ENCODE data around the gene PPP2R2C. TPM values are rescaled to one million over a fixed set of nuclear protein-coding genes. Genes with fewer than 3 reads are reported as not detected.

Gene PPP2R2C
- total and polyA plus RNA-seq, 10 donors, result 0.07 to 1.3 (median 0.23) TPM; not detected in 1

DNA sequence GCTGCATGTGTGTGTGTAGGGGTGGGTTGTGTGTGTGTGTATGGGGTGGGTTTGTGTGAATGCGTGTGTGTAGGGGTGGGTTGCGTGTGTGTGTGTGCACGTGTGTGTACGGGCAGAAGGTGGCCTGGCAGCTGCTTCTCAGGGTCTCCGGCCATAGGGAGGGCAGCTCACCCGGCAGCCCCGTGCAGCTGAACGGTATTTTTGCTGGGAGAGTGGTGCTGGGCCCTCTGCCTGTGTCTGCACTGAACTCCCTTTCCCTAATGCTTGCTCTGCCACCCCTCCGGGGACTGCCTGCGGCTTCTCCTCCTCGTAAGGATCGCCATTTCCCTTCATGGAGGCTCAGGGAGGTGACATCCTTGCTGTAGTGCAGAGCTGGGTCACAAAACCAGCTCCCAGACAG lies 172.5 kb downstream of the PPP2R2C start:
- H3K4me1 ChIP-seq, result no peaks in the 10 kb centered on the region
- DNase-seq, result no peak
- H3K27ac ChIP-seq, result no peak overlapping the region
- intact Hi-C loops (cut with DNase I; ENCODE audit: low total_unique reads), result no loop called here
- no peak overlapping the region for H3K4me3 ChIP-seq
- peaks cover 0 to 95% (median 45%) of the 10 kb centered on the region in 6 donors for H3K36me3 ChIP-seq
- no peak for TF ChIP-seq POLR2A (IDR thresholded peaks at IDR 0.05)
- TF ChIP-seq, protein P1, sequence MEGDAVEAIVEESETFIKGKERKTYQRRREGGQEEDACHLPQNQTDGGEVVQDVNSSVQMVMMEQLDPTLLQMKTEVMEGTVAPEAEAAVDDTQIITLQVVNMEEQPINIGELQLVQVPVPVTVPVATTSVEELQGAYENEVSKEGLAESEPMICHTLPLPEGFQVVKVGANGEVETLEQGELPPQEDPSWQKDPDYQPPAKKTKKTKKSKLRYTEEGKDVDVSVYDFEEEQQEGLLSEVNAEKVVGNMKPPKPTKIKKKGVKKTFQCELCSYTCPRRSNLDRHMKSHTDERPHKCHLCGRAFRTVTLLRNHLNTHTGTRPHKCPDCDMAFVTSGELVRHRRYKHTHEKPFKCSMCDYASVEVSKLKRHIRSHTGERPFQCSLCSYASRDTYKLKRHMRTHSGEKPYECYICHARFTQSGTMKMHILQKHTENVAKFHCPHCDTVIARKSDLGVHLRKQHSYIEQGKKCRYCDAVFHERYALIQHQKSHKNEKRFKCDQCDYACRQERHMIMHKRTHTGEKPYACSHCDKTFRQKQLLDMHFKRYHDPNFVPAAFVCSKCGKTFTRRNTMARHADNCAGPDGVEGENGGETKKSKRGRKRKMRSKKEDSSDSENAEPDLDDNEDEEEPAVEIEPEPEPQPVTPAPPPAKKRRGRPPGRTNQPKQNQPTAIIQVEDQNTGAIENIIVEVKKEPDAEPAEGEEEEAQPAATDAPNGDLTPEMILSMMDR (IDR thresholded peaks at IDR 0.05 in 8 of 11, conservative IDR thresholded peaks at IDR 0.05 in 3 of 11), result no peak
- TF ChIP-seq POLR2AphosphoS5 (IDR thresholded peaks at IDR 0.05), result no peak
- H3K9me3 ChIP-seq, result no peaks in the 10 kb centered on the region
- H3K27me3 ChIP-seq (replicated peaks in 1 of 7), result no peaks in the 10 kb centered on the region
- WGBS, 5 donors, result 81 to 94% (median 92%) methylated on average over 12 of the region's 12 CpGs

DNA sequence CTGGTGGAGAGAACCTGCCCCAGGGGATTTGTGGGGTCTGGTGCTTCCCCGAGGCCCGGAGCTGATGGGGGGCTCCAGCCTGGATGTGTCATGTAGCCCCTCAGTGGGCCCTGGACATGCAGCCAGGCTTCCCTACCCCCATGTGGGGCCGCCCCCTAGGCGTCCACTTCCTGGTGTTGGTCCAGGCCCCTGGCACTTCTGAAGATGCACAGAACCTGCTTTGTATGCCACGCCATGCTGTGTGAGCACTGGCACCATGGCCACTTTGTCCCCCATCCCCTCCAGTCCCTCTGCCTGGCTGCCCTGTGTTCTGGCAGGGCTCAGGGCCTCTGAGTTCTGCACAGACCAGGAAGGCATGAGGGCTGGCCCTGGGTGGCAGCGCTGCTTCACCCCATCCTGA lies 173.6 kb downstream of the PPP2R2C start:
- no peak for DNase-seq
- H3K9me3 ChIP-seq, result no peaks in the 10 kb centered on the region
- no peak overlapping the region for H3K4me3 ChIP-seq
- WGBS, 5 donors, result 89 to 96% (median 92%) methylated on average over 4 to 6 of the region's 6 CpGs; no CpG with 5 or more reads in 1 of the 5 donors
- H3K4me1 ChIP-seq, result no peaks in the 10 kb centered on the region
- TF ChIP-seq POLR2A (IDR thresholded peaks at IDR 0.05), result no peak
- TF ChIP-seq POLR2AphosphoS5 (IDR thresholded peaks at IDR 0.05), result no peak
- TF ChIP-seq, protein P1 (IDR thresholded peaks at IDR 0.05 in 8 of 11, conservative IDR thresholded peaks at IDR 0.05 in 3 of 11), result no peak
- H3K27ac ChIP-seq, result no peak overlapping the region
- intact Hi-C loops (cut with DNase I; ENCODE audit: low total_unique reads), result no loop called here
- H3K27me3 ChIP-seq (replicated peaks in 1 of 7), result no peaks in the 10 kb centered on the region
- peaks cover 0 to 95% (median 44%) of the 10 kb centered on the region in 6 donors for H3K36me3 ChIP-seq

DNA sequence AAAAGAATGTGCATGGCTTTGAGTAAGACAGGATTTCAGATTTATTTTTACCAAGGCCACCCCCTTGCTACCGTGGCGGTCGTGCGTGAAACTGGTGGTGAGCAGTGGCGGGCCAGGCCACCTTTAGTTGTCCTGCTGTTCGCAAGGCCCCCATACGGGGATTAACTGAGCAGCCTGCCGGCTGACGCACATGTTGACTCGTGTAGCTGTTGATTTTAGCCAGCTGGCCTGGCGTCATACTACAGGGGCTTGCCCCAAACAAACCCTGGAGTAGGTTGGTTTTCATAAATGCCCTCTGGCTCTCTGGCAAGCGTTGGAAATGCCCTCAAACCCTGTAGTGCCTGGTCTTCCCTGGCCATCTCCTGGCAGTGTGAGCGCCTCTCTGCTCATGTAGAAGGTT lies 174.4 kb downstream of the PPP2R2C start:
- Histone ChIP-seq H3K4me1 (no peaks in the 10 kb centered on the region), H3K9me3 (no peaks in the 10 kb centered on the region), H3K27me3 (replicated peaks in 1 of 7) (no peaks in the 10 kb centered on the region), H3K36me3 (peaks cover 0 to 95% (median 42%) of the 10 kb centered on the region in 6 donors), H3K27ac (no peak overlapping the region), H3K4me3 (no peak overlapping the region)
- intact Hi-C loops (cut with DNase I; ENCODE audit: low total_unique reads), result no loop called here
- no peak for TF ChIP-seq POLR2A (IDR thresholded peaks at IDR 0.05)
- TF ChIP-seq, protein P1 (IDR thresholded peaks at IDR 0.05 in 8 of 11, conservative IDR thresholded peaks at IDR 0.05 in 3 of 11), result no peak
- no peak for TF ChIP-seq POLR2AphosphoS5 (IDR thresholded peaks at IDR 0.05)
- 82 to 88% (median 82%) methylated on average over 11 to 13 of the region's 13 CpGs for WGBS, 5 donors
- DNase-seq, result no peak

DNA sequence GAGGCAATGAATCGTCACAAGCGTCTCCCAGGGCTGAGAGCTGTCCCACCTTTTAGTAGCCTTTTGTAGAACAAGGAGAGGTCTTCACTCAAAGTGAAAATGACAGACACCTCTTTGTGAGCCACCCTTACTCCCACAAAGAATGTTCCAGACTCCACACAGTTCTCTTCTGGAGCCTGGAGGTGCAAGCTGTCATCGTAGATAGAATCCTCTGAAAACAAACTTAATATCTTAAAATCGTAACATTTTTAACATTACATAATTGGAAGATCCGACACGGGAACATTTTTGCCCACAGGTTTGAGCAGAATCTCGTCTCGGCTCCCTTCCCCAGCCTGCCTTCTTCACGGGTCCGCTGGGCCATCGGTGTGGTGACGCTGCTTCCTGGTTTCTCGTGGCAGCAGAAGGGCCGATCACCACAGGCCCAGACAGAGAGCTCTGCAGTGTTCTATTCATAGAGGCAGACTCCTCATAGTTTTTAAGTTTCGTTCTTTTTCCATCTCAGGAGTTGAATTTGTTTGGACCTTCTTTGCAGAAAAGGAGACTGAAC lies 175.1 kb downstream of the PPP2R2C start:
- Histone ChIP-seq H3K9me3 (no peaks in the 10 kb centered on the region), H3K27ac (no peak overlapping the region), H3K4me1 (no peaks in the 10 kb centered on the region), H3K4me3 (no peak overlapping the region), H3K27me3 (replicated peaks in 1 of 7) (no peaks in the 10 kb centered on the region), H3K36me3 (peaks cover 0 to 95% (median 40%) of the 10 kb centered on the region in 6 donors)
- intact Hi-C loops (cut with DNase I; ENCODE audit: low total_unique reads), result no loop called here
- TF ChIP-seq POLR2AphosphoS5 (IDR thresholded peaks at IDR 0.05) (no peak), POLR2A (IDR thresholded peaks at IDR 0.05) (no peak)
- TF ChIP-seq, protein P1 (IDR thresholded peaks at IDR 0.05 in 8 of 11, conservative IDR thresholded peaks at IDR 0.05 in 3 of 11), result no peak
- 84 to 94% (median 90%) methylated on average over 15 of the region's 15 CpGs for WGBS, 5 donors
- DNase-seq, result no peak
